ENCODE measurements around the gene DYRK1B.

DNA sequence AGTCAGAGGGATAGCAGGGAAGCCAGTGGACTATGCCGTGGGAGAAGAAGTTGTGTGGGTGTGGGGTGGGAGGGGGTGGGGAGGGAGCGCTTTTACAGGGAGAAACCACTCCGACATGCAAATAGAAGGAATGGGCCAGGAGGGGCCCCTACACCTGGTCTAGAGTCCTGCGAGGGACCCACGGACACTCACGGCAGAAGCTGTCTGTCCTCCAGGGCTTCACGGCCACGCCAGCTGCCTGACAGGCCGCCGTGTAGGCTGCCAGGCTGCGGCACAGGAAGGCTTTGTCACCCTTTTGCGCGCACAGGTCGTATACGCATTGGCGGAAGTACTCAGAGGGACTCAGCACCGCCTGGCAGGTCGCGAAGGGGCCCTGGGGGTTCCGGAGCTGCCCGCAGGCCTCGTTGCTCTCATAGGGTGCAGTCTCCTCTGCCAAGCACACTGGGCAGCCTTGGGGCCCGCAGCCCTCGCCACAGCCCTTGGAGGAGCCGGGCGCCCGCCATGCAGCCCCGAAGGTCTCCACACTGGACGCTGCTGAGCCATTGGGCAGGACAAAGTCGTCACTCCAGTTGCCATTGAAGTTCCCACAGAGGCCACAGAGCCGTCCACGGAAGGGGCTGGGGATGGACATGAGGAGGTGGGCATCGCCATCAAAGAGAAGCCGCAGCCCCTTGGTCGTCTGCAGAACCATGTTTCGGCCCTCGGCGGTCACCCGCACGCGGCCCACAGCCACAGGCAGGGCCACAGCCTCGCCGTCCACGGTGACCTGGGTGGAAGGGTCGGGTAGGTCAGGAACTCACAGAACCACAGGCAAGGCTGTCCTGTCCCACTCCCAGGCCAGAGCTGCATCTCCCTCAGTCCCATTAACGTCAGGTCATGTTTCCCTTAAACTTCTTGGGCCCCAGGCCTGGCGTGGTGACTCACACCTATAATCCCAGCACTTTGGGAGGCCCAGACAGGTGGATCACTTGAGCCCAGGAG lies 38.2 kb upstream of the DYRK1B start:
- TF ChIP-seq, protein P1, sequence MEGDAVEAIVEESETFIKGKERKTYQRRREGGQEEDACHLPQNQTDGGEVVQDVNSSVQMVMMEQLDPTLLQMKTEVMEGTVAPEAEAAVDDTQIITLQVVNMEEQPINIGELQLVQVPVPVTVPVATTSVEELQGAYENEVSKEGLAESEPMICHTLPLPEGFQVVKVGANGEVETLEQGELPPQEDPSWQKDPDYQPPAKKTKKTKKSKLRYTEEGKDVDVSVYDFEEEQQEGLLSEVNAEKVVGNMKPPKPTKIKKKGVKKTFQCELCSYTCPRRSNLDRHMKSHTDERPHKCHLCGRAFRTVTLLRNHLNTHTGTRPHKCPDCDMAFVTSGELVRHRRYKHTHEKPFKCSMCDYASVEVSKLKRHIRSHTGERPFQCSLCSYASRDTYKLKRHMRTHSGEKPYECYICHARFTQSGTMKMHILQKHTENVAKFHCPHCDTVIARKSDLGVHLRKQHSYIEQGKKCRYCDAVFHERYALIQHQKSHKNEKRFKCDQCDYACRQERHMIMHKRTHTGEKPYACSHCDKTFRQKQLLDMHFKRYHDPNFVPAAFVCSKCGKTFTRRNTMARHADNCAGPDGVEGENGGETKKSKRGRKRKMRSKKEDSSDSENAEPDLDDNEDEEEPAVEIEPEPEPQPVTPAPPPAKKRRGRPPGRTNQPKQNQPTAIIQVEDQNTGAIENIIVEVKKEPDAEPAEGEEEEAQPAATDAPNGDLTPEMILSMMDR (IDR thresholded peaks at IDR 0.05) = no peak
- TF ChIP-seq POLR2A (IDR thresholded peaks at IDR 0.05) = no peak

Data from uterus (tissue), 2 donors.